Trophoblast cell (in vitro differentiated cells and primary cell): ENCODE data around the gene RAB44.
A peak's percentile ranks its signal among the peaks of the same experiment; 100 is the strongest.

Experiments
- DNase-seq, 2 donors: peaks; one replicate each; pipeline ENCODE4 v3.0.0-alpha.2; 2016
- H2AFZ ChIP-seq: 2 replicates; pipeline ENCODE4 v1.6.1; 2013; ENCODE audit warnings: low read length, moderate library complexity, mild to moderate bottlenecking; ENCODE audit not compliant: insufficient read depth, poor library complexity
- H2AK5ac ChIP-seq: 2 replicates; pipeline ENCODE4 v1.6.1; 2013; ENCODE audit warnings: mild to moderate bottlenecking, low read length
- H2BK120ac ChIP-seq: 2 replicates; pipeline ENCODE4 v1.6.1; 2013; ENCODE audit warnings: low read length, mild to moderate bottlenecking, moderate library complexity; ENCODE audit not compliant: insufficient read depth, poor library complexity
- H2BK12ac ChIP-seq: 2 replicates; pipeline ENCODE4 v1.6.1; 2013; ENCODE audit warnings: mild to moderate bottlenecking, low read length, moderate library complexity
- H2BK5ac ChIP-seq: 2 replicates; pipeline ENCODE4 v1.6.1; 2013; ENCODE audit warnings: low read length, low read depth, moderate library complexity, mild to moderate bottlenecking; ENCODE audit not compliant: poor library complexity
- H3K14ac ChIP-seq: 2 replicates; pipeline ENCODE4 v1.6.1; 2013; ENCODE audit warnings: mild to moderate bottlenecking, low read length
- H3K18ac ChIP-seq: 2 replicates; pipeline ENCODE4 v1.6.1; 2013; ENCODE audit warnings: mild to moderate bottlenecking, low read length
- H3K23ac ChIP-seq: 2 replicates; pipeline ENCODE4 v1.6.1; 2013; ENCODE audit warnings: low read length
- H3K27ac ChIP-seq: 2 replicates; pipeline ENCODE4 v1.5.1; 2013; ENCODE audit warnings: low read depth, mild to moderate bottlenecking, inconsistent platforms, low read length, moderate library complexity
- H3K27me3 ChIP-seq: 2 replicates; pipeline ENCODE4 v1.6.1; 2013; ENCODE audit warnings: inconsistent platforms, mild to moderate bottlenecking, low read length, moderate library complexity; ENCODE audit not compliant: insufficient read depth
- H3K36me3 ChIP-seq, 2 experiments: 1 replicate in 1 of 2; 2 replicates in 1 of 2; pipeline ENCODE4 v1.6.1; 2013; ENCODE audit warnings: low read length in 2 of 2, mild to moderate bottlenecking in 2 of 2, moderate library complexity in 1 of 2; ENCODE audit not compliant: insufficient read depth in 2 of 2, control insufficient read depth in 1 of 2
- H3K4ac ChIP-seq: 2 replicates; pipeline ENCODE4 v1.6.1; 2013; ENCODE audit warnings: low read depth, mild to moderate bottlenecking, low read length, moderate library complexity
- H3K4me1 ChIP-seq, 2 experiments: 1 replicate in 1 of 2; 2 replicates in 1 of 2; pipeline ENCODE4 v1.6.1; 2013; ENCODE audit warnings: low read length in 2 of 2, mild to moderate bottlenecking in 2 of 2, moderate library complexity in 1 of 2; ENCODE audit not compliant: insufficient read depth in 2 of 2, control insufficient read depth in 1 of 2
- H3K4me2 ChIP-seq: 2 replicates; pipeline ENCODE4 v1.6.1; 2013; ENCODE audit warnings: inconsistent platforms, mild to moderate bottlenecking, low read length, moderate library complexity
- H3K4me3 ChIP-seq: 2 replicates; pipeline ENCODE4 v1.5.1; 2013; ENCODE audit warnings: mild to moderate bottlenecking, low read depth, low read length, inconsistent platforms
- H3K79me1 ChIP-seq: one replicate; pipeline ENCODE4 v1.6.1; 2013; ENCODE audit warnings: low read length
- H3K79me2 ChIP-seq: 2 replicates; pipeline ENCODE4 v1.6.1; 2013; ENCODE audit warnings: low read length, mild to moderate bottlenecking; ENCODE audit not compliant: control insufficient read depth, insufficient read depth, poor library complexity
- H3K9ac ChIP-seq: 2 replicates; pipeline ENCODE4 v1.6.1; 2013; ENCODE audit warnings: mild to moderate bottlenecking, low read length
- H3K9me3 ChIP-seq: 2 replicates; pipeline ENCODE4 v1.6.1; 2013; ENCODE audit warnings: low read depth, mild to moderate bottlenecking, control low read depth, inconsistent platforms, low read length; ENCODE audit not compliant: insufficient read depth
- H4K12ac ChIP-seq: 2 replicates; pipeline ENCODE4 v1.6.1; 2013; ENCODE audit warnings: low read depth, mild to moderate bottlenecking, low read length, moderate library complexity
- H4K8ac ChIP-seq: 2 replicates; pipeline ENCODE4 v1.6.1; 2013; ENCODE audit warnings: low read depth, mild to moderate bottlenecking, low read length, moderate library complexity
- H4K91ac ChIP-seq: one replicate; pipeline ENCODE4 v1.6.1; 2013; ENCODE audit warnings: low read depth, mild to moderate bottlenecking, low read length, moderate library complexity
- WGBS: extraction: QIAGEN DNeasy Blood & Tissue Kit; methylation state at CpG from one replicate; pipeline ENCODE4 v1.1.7; 2013; ENCODE audit warnings: missing lambda C conversion rate; ENCODE audit not compliant: insufficient read length, insufficient coverage; ENCODE audit errors: extremely low coverage; 5-methylcytosine and 5-hydroxymethylcytosine counted together

Gene RAB44

DNA sequence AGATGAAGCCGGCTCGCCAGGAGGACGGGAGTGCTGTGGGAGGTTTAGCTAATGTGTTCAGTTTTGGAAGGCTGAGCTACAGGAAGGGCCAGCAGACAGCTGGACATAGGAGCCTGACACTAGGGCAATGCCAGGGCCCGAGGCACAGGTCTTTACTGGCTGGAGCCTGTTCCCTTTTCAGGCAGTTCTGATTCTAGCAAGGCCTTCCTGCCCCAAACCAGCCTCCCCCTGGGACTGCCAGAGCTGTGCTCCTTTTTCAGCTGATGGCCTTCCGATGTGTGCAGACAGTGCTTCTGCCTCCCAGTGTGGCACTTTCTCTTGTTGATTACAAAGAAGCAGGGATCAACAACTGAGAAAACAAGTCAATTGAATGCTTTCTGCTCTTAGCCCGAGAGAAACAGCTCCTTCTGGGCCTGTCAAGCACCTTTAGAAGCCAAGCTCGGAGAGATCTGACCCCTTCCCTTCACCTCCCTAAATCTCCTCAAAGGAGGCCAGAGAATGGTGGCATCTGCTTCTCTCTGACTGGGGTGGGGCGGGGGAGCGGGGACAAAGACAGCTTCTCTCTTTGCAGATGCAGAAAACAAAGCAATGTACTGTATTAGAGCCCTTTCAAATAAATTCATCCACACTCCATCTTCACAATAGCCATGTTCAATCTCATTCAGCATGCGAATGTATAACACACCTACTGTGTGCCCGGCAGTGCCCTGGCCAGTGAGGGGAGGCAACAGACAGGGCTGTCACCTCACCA is 63.2 kb downstream of the RAB44 start:
- Histone ChIP-seq H4K91ac (no peak overlapping the region), H2BK12ac (no peak overlapping the region), H3K23ac (no peak overlapping the region), H3K36me3 (no peaks in the 10 kb centered on the region), H3K9ac (no peak overlapping the region), H3K9me3 (no peaks in the 10 kb centered on the region), H3K79me2 (no peaks in the 10 kb centered on the region), H3K4me2 (no peak overlapping the region), H3K79me1 (no peaks in the 10 kb centered on the region), H2AFZ (no peak overlapping the region), H3K4ac (no peak overlapping the region), H2BK120ac (no peak overlapping the region), H3K14ac (no peak overlapping the region), H3K27ac (no peak overlapping the region), H4K12ac (no peak overlapping the region), H3K4me1 (no peaks in the 10 kb centered on the region), H3K4me3 (no peak overlapping the region), H3K27me3 (no peaks in the 10 kb centered on the region), H3K18ac (no peak overlapping the region), H2BK5ac (no peak overlapping the region), H2AK5ac (no peak overlapping the region), H4K8ac (no peak overlapping the region)
- DNase-seq = no peak
- WGBS = no CpG with 5 or more reads among the region's 11 CpGs

DNA sequence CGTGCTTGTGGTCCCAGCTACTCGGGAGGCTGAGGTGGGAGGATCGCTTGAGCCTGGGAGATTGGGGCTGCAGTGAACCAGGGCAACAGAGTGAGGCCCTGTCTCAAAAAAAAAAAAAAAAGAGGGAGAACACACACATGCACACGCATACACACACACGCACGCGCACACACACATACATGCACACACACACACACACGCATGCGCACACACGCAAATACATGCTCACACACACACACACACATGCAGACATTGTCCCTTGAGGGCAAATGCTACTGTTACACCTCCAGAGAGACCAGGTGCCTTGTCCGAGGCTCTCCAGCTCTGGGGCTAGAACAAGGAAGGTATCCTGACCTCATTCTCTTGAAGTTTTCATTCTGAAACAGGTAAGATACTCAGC is 64.5 kb downstream of the RAB44 start:
- peak overlapping the region; percentile 52 for H3K4me3 ChIP-seq
- H3K4me2 ChIP-seq = no peak overlapping the region
- H4K91ac ChIP-seq = no peak overlapping the region
- H2BK120ac ChIP-seq = no peak overlapping the region
- H3K14ac ChIP-seq = no peak overlapping the region
- H3K23ac ChIP-seq = no peak overlapping the region
- no peaks in the 10 kb centered on the region for H3K27me3 ChIP-seq
- no peaks in the 10 kb centered on the region for H3K36me3 ChIP-seq
- no peak for DNase-seq
- no peak overlapping the region for H4K12ac ChIP-seq
- no peaks in the 10 kb centered on the region for H3K79me1 ChIP-seq
- H2AK5ac ChIP-seq = no peak overlapping the region
- H4K8ac ChIP-seq = no peak overlapping the region
- no peaks in the 10 kb centered on the region for H3K79me2 ChIP-seq
- no peaks in the 10 kb centered on the region for H3K4me1 ChIP-seq
- H2BK5ac ChIP-seq = no peak overlapping the region
- H2AFZ ChIP-seq = no peak overlapping the region
- no peak overlapping the region for H3K9ac ChIP-seq
- H2BK12ac ChIP-seq = no peak overlapping the region
- WGBS = no CpG with 5 or more reads among the region's 11 CpGs
- H3K4ac ChIP-seq = no peak overlapping the region
- no peak overlapping the region for H3K18ac ChIP-seq
- H3K9me3 ChIP-seq = no peaks in the 10 kb centered on the region
- no peak overlapping the region for H3K27ac ChIP-seq

DNA sequence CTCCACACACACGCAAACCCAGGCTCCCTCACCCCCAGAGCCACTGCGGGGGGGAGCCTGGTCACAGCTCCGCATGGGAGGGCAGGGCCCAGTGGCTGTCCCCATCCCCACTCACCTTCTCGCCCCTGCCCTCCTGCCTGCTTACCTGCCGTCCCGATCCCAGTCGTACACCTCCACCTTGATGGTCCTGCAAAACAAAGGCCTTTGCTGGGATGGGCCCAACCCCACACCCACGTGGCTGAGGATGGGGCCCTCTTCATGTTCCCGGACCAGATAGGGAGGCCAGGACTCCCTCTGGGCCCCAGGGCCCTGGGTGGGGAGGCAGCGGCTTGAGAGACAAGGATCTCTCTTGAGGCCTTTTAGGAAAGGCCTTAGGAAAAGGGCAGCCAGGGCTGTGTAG is 67.6 kb downstream of the RAB44 start:
- no peak overlapping the region for H3K23ac ChIP-seq
- no peaks in the 10 kb centered on the region for H3K79me2 ChIP-seq
- no peak overlapping the region for H2AK5ac ChIP-seq

DNA sequence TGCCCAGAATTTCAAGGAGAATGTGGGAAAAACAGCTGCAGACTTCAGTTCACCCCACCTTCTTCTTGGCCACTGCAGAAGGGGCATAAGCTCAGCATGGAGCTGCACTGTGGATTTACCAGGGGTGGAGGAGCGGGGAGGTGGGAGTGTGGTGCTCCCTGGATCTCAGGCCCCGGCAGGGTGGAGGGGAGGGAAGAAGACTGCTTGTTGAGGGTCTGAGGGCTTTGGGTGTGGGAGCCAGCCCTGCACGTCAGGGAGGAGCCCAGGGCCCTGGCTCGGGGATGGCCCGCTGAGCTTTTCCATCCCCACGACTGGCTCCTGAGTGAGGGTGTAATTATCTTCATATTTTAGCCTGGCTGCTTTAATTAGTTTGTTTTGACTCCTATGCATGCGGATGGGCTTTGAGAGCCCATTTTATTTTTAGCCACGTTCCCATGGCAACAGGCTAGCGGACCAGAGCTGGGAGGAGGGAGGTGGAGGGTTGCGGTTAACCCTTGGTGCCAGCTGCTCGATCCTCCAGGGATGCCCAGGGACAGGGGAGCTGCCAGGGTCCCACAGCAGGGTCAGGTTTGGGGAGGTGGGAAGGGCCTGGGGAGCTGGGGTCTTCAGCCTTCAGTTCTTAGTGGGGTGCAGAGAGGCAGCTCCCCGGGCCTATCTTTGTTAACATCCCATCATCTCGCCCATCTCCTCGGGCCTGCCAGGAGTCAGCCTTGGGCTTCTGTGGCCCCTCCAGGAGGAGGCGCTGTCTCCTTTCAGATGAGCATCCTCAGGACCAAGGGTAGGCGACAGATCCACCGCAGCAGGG is 68.2 kb downstream of the RAB44 start:
- Histone ChIP-seq H3K14ac (no peak overlapping the region), H4K91ac (no peak overlapping the region), H3K4me3 (no peak overlapping the region), H3K18ac (no peak overlapping the region), H3K23ac (no peak overlapping the region), H4K8ac (no peak overlapping the region), H2AFZ (no peak overlapping the region), H3K36me3 (no peaks in the 10 kb centered on the region), H4K12ac (no peak overlapping the region), H3K9ac (no peak overlapping the region), H3K9me3 (no peaks in the 10 kb centered on the region), H3K4me1 (peaks cover 0 to 9% of the 10 kb centered on the region in 2 experiments), H3K27me3 (no peaks in the 10 kb centered on the region), H3K79me1 (peaks cover 3% of the 10 kb centered on the region), H2AK5ac (no peak overlapping the region), H3K27ac (no peak overlapping the region), H3K79me2 (no peaks in the 10 kb centered on the region), H2BK120ac (no peak overlapping the region), H2BK12ac (no peak overlapping the region), H3K4ac (no peak overlapping the region), H2BK5ac (no peak overlapping the region), H3K4me2 (no peak overlapping the region)
- peak; percentile 74 to 91 for DNase-seq
- WGBS = no CpG with 5 or more reads among the region's 17 CpGs

More for the DNA sequence above, 67.6 kb downstream of the RAB44 start:
- Histone ChIP-seq H3K4me2 (no peak overlapping the region), H3K18ac (no peak overlapping the region), H3K4ac (no peak overlapping the region), H3K79me1 (peaks cover 3% of the 10 kb centered on the region), H3K4me1 (peaks cover 0 to 9% of the 10 kb centered on the region in 2 experiments), H4K8ac (no peak overlapping the region), H3K14ac (no peak overlapping the region), H4K91ac (no peak overlapping the region), H3K27me3 (no peaks in the 10 kb centered on the region), H2BK5ac (no peak overlapping the region), H2BK12ac (no peak overlapping the region), H2BK120ac (no peak overlapping the region), H3K36me3 (no peaks in the 10 kb centered on the region), H4K12ac (no peak overlapping the region), H3K4me3 (peak overlapping the region; percentile 53), H3K9ac (no peak overlapping the region), H2AFZ (no peak overlapping the region), H3K9me3 (no peaks in the 10 kb centered on the region), H3K27ac (no peak overlapping the region)
- no peak for DNase-seq
- no CpG with 5 or more reads among the region's 10 CpGs for WGBS
